ENCODE results near the gene STX4. TPM values are rescaled to one million over a fixed set of nuclear protein-coding genes. Genes with fewer than 3 reads are reported as not detected.

Gene STX4
- polyA plus RNA-seq, 1 of the 3 experiments (the other 2 are of a cell fraction) = 117 TPM

DNA sequence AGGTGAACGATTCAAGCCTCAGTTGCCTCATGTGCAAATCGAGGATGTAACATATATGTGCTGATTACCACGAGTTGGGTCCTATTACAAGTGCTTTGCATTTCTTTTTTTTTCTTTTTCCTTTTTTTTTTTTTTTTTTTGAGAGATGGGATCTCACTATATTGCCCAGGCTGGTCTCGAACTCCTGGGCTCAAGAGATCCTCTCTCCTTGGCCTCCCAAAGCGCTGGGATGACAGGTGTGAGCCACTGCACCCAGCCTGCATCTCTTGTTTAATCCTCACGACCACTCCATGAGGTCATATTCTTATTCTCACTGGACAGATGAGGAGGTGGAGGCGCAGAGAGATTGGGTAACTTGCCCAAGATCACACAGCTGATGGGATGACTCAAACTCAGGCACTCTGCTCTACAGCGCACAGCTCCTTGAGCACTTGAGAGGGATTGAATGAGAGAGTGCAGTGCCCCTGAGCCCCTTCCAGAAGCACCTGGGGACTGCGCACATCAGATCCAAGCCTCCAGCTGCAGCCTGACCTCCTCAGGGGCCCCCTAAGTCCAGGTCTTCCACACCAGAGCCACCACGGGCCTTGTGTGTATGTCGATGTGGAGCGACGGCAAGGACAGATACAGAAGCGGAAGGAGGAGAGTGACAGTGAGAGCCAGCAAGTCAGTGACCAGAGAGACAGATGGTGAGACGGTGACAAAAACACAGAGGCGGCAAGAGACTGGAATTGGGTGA, 27.8 kb upstream of the STX4 start:
- Histone ChIP-seq H3K4me1 (ENCODE audit: control insufficient read depth in 1 of 2, insufficient read depth in 2 of 2, low read depth in 1 of 2, low read length in 1 of 2) (peaks cover 4 to 14% of the 10 kb centered on the region in 2 experiments; a peak in 1 of 4 replicates), H3K36me3 (replicated peaks in 1 of 2; ENCODE audit: control insufficient read depth in 1 of 2, insufficient read depth in 2 of 2, low read length in 1 of 2) (peaks cover 0 to 2% of the 10 kb centered on the region in 2 experiments), H3K9ac (no peak overlapping the region), H3K27ac (ENCODE audit: low read depth in 2 of 2, low read length in 1 of 2) (no peak overlapping the region), H3K9me2 (no peaks in the 10 kb centered on the region), H3K27me3 (ENCODE audit: insufficient read depth) (no peaks in the 10 kb centered on the region), H3K9me3 (no peaks in the 10 kb centered on the region), H3F3A (replicated peaks; ENCODE audit: insufficient read depth) (peaks cover 11% of the 10 kb centered on the region), H4K20me1 (ENCODE audit: insufficient read depth) (no peaks in the 10 kb centered on the region), H3K79me2 (ENCODE audit: insufficient read depth) (peaks cover 45% of the 10 kb centered on the region), H3K4me3 (ENCODE audit: low read depth in 2 of 2, low read length in 1 of 2) (no peak overlapping the region), H2AFZ (ENCODE audit: low read depth) (no peak overlapping the region), H3K4me2 (no peak overlapping the region)
- POLR2A ChIA-PET = no interaction called here
- WGBS (ENCODE audit: low lambda C conversion rate) = 85% methylated on average over 15 of the region's 16 CpGs
- CTCF ChIA-PET = no interaction called here
- DNase-seq = peak; percentile 4
- TF ChIP-seq GABPA (IDR thresholded peaks at IDR 0.05; ENCODE audit: low read depth) (no peak), GATA2 (CRISPR knock-in tag; IDR thresholded peaks at IDR 0.05) (no peak), RAD21 (IDR thresholded peaks at IDR 0.05; ENCODE audit: low read length) (no peak), CHD2 (IDR thresholded peaks at IDR 0.05; ENCODE audit: low read length, partially characterized antibody) (no peak), NFIC (IDR thresholded peaks at IDR 0.05; ENCODE audit: borderline replicate concordance) (no peak), JUND (IDR thresholded peaks at IDR 0.05) (no peak), ELF1 (IDR thresholded peaks at IDR 0.05) (no peak), SIN3A (IDR thresholded peaks at IDR 0.05; ENCODE audit: borderline replicate concordance, low read depth, low read length) (no peak), RCOR1 (IDR thresholded peaks at IDR 0.05; ENCODE audit: low read length) (no peak), POLR2AphosphoS5 (IDR thresholded peaks at IDR 0.05; ENCODE audit: low read depth, low read length) (no peak), TAF1 (IDR thresholded peaks at IDR 0.05; ENCODE audit: borderline replicate concordance, low read depth, low read length) (no peak), FOXJ3 (CRISPR knock-in tag; IDR thresholded peaks at IDR 0.05) (no peak)
- TF ChIP-seq, protein P1, sequence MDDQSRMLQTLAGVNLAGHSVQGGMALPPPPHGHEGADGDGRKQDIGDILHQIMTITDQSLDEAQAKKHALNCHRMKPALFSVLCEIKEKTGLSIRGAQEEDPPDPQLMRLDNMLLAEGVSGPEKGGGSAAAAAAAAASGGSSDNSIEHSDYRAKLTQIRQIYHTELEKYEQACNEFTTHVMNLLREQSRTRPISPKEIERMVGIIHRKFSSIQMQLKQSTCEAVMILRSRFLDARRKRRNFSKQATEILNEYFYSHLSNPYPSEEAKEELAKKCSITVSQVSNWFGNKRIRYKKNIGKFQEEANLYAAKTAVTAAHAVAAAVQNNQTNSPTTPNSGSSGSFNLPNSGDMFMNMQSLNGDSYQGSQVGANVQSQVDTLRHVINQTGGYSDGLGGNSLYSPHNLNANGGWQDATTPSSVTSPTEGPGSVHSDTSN (IDR thresholded peaks at IDR 0.05) = no peak
- TF ChIP-seq, protein P2, sequence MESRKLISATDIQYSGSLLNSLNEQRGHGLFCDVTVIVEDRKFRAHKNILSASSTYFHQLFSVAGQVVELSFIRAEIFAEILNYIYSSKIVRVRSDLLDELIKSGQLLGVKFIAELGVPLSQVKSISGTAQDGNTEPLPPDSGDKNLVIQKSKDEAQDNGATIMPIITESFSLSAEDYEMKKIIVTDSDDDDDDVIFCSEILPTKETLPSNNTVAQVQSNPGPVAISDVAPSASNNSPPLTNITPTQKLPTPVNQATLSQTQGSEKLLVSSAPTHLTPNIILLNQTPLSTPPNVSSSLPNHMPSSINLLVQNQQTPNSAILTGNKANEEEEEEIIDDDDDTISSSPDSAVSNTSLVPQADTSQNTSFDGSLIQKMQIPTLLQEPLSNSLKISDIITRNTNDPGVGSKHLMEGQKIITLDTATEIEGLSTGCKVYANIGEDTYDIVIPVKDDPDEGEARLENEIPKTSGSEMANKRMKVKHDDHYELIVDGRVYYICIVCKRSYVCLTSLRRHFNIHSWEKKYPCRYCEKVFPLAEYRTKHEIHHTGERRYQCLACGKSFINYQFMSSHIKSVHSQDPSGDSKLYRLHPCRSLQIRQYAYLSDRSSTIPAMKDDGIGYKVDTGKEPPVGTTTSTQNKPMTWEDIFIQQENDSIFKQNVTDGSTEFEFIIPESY (IDR thresholded peaks at IDR 0.05; ENCODE audit: borderline replicate concordance, low read depth) = no peak
- TF ChIP-seq, protein P3, sequence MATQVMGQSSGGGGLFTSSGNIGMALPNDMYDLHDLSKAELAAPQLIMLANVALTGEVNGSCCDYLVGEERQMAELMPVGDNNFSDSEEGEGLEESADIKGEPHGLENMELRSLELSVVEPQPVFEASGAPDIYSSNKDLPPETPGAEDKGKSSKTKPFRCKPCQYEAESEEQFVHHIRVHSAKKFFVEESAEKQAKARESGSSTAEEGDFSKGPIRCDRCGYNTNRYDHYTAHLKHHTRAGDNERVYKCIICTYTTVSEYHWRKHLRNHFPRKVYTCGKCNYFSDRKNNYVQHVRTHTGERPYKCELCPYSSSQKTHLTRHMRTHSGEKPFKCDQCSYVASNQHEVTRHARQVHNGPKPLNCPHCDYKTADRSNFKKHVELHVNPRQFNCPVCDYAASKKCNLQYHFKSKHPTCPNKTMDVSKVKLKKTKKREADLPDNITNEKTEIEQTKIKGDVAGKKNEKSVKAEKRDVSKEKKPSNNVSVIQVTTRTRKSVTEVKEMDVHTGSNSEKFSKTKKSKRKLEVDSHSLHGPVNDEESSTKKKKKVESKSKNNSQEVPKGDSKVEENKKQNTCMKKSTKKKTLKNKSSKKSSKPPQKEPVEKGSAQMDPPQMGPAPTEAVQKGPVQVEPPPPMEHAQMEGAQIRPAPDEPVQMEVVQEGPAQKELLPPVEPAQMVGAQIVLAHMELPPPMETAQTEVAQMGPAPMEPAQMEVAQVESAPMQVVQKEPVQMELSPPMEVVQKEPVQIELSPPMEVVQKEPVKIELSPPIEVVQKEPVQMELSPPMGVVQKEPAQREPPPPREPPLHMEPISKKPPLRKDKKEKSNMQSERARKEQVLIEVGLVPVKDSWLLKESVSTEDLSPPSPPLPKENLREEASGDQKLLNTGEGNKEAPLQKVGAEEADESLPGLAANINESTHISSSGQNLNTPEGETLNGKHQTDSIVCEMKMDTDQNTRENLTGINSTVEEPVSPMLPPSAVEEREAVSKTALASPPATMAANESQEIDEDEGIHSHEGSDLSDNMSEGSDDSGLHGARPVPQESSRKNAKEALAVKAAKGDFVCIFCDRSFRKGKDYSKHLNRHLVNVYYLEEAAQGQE (IDR thresholded peaks at IDR 0.05; ENCODE audit: low read depth, low read length) = no peak
